RWPE1 (cell line): Measurements from ENCODE around the gene ARL14EP.

Source experiments
- CTCF ChIA-PET: fragments of 350-600 bp; sonication (Branson Sonifier 250); formaldehyde crosslinking; extraction: SDS; loops from one replicate; lab custom pipeline; 2021; lab: Yijun Ruan, JAX
- POLR2A ChIA-PET: fragments of 400-600 bp; formaldehyde crosslinking; extraction: SDS; loops from one replicate; lab custom pipeline; 2020; ENCODE audit warnings: antibody characterized with exemption; ENCODE audit not compliant: low non-redundant PET; lab: Yijun Ruan, JAX
- DNase-seq: peaks from one replicate; pipeline ENCODE4 v3.0.0; 2012; ENCODE audit warnings: low spot score
- H3K27ac ChIP-seq: fragments of 450-650 bp; 2 replicates; pipeline ENCODE4 v1.5.1; 2017
- CTCF ChIP-seq: fragments of 450-650 bp; conservative IDR thresholded peaks from 2 replicates; pipeline ENCODE4 v1.5.1; 2017; ENCODE audit warnings: low read depth, mild to moderate bottlenecking

The ARL14EP gene

GRCh38 chr11:30322826-30323710 lies at the start of gene ARL14EP:
ARL14EP (plus strand) TSS chr11:30323104; CDS start chr11:30330949, 7,845 bp downstream.
- peak within 1 kb of the TSS; percentile 76 for H3K27ac ChIP-seq
- TF ChIP-seq CTCF = no peak
- POLR2A ChIA-PET = interaction anchor here (0.6 to 0.7 kb wide), 2 partner anchors 106 to 240 kb away, joined by 3 read pairs; no protein-coding TSS in a partner anchor
- CTCF ChIA-PET = interaction anchor here (0.6 kb wide), 1 partner anchor 10 kb away, joined by 5 read pairs; no protein-coding TSS in a partner anchor
- peak; percentile 79 for DNase-seq

- H3K27ac ChIP-seq = no peak overlapping the region
- DNase-seq = no peak
- TF ChIP-seq CTCF = no peak
- POLR2A ChIA-PET = no interaction called here
- CTCF ChIA-PET = no interaction called here
Measured at GRCh38 chr11:30277176-30277575, 45.7 kb upstream of the ARL14EP start.

GRCh38 chr11:30279796-30280195 lies 43.1 kb upstream of the ARL14EP start:
- no peak for TF ChIP-seq CTCF
- DNase-seq = no peak
- ChIA-PET POLR2A (no interaction called here), CTCF (no interaction called here)
- H3K27ac ChIP-seq = no peak overlapping the region

GRCh38 chr11:30281476-30282288 lies 41.2 kb upstream of the ARL14EP start:
- DNase-seq = no peak
- no peak overlapping the region for H3K27ac ChIP-seq
- ChIA-PET POLR2A (no interaction called here), CTCF (interaction anchor here (0.6 kb wide), 2 partner anchors 33 to 156 kb away, joined by 3 to 4 read pairs; no protein-coding TSS in a partner anchor)
- TF ChIP-seq CTCF = no peak

GRCh38 chr11:30282289-30282631 lies 40.6 kb upstream of the ARL14EP start:
- no peak for TF ChIP-seq CTCF
- no peak for DNase-seq
- H3K27ac ChIP-seq = no peak overlapping the region
- CTCF ChIA-PET = interaction anchor here (0.6 kb wide), 1 partner anchor 32 kb away, joined by 4 read pairs; no protein-coding TSS in a partner anchor
- POLR2A ChIA-PET = no interaction called here

- TF ChIP-seq CTCF = no peak
- ChIA-PET POLR2A (no interaction called here), CTCF (no interaction called here)
- no peak overlapping the region for H3K27ac ChIP-seq
- DNase-seq = no peak
Measured at GRCh38 chr11:30284836-30285235, 38.1 kb upstream of the ARL14EP start.
